Activated CD4-positive, alpha-beta T cell treated with anti-CD3 and anti-CD28 coated beads for 24 hours (primary cell): ENCODE results near the gene CTNND2.
"Not testable (repeated sequence)": the region's sequence is repeated elsewhere in the genome, so short reads cannot be mapped to it uniquely, and the experiment has no call there.

Experiments
- DNase-seq, 2 donors: peaks; one replicate each; pipeline ENCODE4 v3.0.0-alpha.2; 2020; ENCODE audit warnings: low read depth in 2 of 2

Gene CTNND2

GRCh38 chr5:11319836-11320580 lies 584.2 kb downstream of the CTNND2 start:
- DNase-seq, result no peak

GRCh38 chr5:11313694-11314093 lies 590.6 kb downstream of the CTNND2 start:
- not testable (repeated sequence) for DNase-seq

DNA sequence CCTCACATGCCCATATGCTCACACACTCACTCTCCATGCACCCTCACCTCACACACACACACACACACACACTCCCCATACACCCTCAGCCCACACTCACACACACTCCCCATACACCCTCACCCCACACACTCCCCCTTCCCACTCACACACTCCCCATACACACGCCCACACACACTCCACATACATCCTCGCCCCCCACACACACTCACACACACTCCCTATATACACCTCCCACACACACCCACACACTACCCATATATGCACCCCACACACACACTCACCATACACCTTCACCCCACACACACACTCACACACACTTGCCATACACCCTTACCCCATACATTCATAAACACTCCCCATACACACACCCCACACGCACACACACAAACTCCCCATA lies 592.5 kb downstream of the CTNND2 start:
- no peak for DNase-seq

GRCh38 chr5:11311272-11311671 lies 593.0 kb downstream of the CTNND2 start:
- DNase-seq, result no peak

DNA sequence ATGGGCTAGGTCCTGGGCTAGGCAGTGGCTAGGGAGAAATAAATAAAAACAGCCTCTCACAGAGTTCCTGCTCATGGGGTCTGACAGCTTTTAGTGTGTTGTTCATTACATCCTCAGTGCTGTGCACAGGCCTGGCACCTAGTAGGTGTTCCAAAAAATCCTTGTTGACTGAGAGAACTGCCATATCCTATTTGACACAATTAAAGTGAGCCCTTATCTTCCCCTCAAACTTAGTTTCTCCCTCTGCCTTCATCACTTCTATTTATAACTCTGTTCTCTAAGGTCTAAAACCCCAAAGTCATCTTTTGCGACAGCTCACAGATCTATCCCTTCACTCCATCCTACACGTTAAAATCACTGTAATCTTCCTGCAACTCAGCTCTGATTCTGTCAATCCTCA lies 594.1 kb downstream of the CTNND2 start:
- DNase-seq, result no peak

- no peak for DNase-seq
Measured at GRCh38 chr5:11306365-11306764, 597.9 kb downstream of the CTNND2 start.

- DNase-seq, result no peak
Measured at GRCh38 chr5:11305245-11305644, 599.0 kb downstream of the CTNND2 start.

GRCh38 chr5:11304641-11305040 lies 599.6 kb downstream of the CTNND2 start:
- DNase-seq, result no peak

DNA sequence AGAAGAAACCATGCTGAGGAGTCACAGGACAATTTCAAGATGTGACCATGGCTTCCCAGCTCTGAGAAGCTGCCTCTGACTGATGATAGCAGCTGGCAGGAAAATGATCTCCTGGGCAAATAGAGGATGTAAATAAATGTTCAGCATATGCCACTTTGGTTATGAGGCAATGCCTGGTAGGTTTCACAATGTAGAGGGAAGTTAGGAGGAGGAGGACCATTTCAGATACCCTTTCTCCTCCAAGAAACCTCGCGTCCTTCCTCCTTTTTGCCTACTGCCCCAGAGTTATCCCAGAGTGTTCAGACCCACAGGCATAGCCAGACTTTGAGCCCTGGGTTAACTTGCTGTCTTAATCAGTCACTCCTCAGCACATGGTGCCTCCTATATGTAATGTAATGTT lies 601.6 kb downstream of the CTNND2 start:
- DNase-seq, result no peak

GRCh38 chr5:11301171-11301570 lies 603.1 kb downstream of the CTNND2 start:
- DNase-seq, result no peak

- no peak for DNase-seq
Measured at GRCh38 chr5:11300736-11301135, 603.5 kb downstream of the CTNND2 start.

GRCh38 chr5:11298877-11299276 lies 605.4 kb downstream of the CTNND2 start:
- DNase-seq, result no peak

DNA sequence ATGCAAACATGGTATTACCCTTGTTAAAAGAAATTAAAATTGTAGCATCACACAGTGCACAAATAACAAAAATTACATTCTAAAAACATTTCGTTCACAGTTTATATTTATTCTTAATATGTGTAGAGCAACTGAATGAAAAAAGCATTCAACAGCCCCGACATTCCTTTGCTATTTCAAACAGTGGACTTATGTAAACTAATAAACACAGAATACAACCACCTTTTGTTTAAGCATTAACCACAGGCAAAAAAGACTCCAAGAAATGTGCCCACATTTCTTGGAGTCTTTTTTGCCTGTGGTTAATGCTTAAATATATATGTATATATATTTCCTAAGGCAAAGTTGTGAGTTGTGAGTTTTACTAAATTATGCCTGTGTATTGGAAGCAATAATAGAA lies 610.7 kb downstream of the CTNND2 start:
- DNase-seq, result no peak

GRCh38 chr5:11292648-11293356 lies 611.4 kb downstream of the CTNND2 start:
- DNase-seq, result no peak

DNA sequence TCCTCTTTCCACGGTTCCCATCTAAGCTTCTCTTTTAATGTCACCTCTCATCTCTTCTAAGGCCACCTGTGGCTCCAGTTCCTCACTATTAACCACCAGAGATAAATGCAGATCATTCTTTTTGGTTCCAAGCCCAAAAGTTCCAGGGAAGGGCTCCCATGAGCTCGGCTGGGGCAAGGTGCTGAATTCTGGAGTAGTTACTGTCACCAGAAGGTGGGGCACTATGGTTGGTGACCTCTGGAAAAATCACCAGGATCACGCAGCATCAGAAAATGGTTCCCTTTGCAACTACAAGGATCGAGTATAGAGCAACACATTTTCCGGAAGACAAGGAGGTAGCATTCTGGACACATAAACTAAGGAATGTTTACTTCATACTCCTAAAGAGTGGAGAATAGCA lies 614.5 kb downstream of the CTNND2 start:
- no peak for DNase-seq

GRCh38 chr5:11289208-11289607 lies 615.0 kb downstream of the CTNND2 start:
- DNase-seq, result no peak

GRCh38 chr5:11281842-11282241 lies 622.4 kb downstream of the CTNND2 start:
- no peak for DNase-seq

DNA sequence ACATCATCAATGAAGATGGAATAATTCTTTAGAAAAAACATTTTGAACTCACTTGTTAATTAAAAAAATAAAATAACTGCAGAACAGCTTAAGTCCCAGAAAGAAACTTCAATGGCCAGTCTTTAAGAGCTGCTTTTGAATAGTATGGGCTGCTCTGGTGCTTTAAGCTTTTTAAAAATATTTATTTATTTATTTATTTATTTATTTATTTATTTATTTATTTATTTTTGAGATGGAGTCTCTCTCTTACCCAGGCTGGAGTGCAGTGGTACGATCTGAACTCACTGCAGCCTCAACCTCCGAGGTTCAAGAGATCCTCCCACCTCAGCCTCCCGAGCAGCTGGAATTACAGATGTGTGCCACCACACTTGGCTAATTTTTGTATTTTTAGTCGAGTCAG lies 626.9 kb downstream of the CTNND2 start:
- no peak for DNase-seq

GRCh38 chr5:11273180-11273903 lies 630.9 kb downstream of the CTNND2 start:
- no peak for DNase-seq

GRCh38 chr5:11269515-11269914 lies 634.7 kb downstream of the CTNND2 start:
- DNase-seq, result no peak

- no peak for DNase-seq
Measured at GRCh38 chr5:11268891-11269290, 635.4 kb downstream of the CTNND2 start.

DNA sequence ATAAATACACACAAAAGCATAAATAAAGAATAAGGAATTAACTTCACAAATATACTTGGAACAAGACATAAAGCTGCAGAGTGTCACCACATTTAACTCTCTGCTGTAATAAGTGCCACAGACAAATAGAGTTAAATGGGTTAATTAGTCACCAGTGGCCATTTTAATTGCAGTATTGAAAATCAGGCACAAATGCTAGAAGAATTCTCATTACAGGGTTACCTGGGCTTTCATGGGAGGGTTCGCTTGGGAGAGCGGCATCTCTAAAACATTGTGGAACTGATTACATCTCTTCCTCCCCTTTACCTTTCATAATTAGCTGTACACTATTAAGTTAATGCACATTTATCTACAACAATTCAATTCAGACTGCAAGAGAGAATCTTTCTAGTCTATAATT lies 637.9 kb downstream of the CTNND2 start:
- DNase-seq, result no peak

- no peak for DNase-seq
Measured at GRCh38 chr5:11261241-11261640, 643.0 kb downstream of the CTNND2 start.
